K562 (cell line): Measurements from ENCODE around the gene SS18L1. TPM values are rescaled to one million over a fixed set of nuclear protein-coding genes. Genes with fewer than 3 reads are reported as not detected.
A peak's percentile ranks its signal among the peaks of the same experiment; 100 is the strongest.

Source experiments
- BDP1 ChIP-seq: IDR thresholded peaks from 3 replicates; pipeline ENCODE4 v1.6.1; 2011; ENCODE audit not compliant: insufficient read length, insufficient read depth
- E2F6 ChIP-seq, 2 experiments: IDR thresholded peaks; 2 replicates each; pipeline ENCODE4 v1.6.1; 2011; ENCODE audit warnings: borderline replicate concordance in 1 of 2, control low read depth in 1 of 2, low read depth in 1 of 2, low read length in 1 of 2, mild to moderate bottlenecking in 1 of 2, mixed read lengths in 1 of 2, moderate library complexity in 1 of 2; ENCODE audit not compliant: insufficient read depth in 1 of 2, insufficient read length in 1 of 2, poor library complexity in 1 of 2, severe bottlenecking in 1 of 2; ENCODE audit errors: extremely low read depth in 1 of 2
- HINFP ChIP-seq: fragments of 450-650 bp; conservative IDR thresholded peaks from 2 replicates; pipeline ENCODE4 v1.6.1; 2016; ENCODE audit warnings: missing genetic modification characterization, low read depth, mild to moderate bottlenecking, control low read depth, missing compliant biosample characterization
- KDM5B ChIP-seq: fragments of 200-600 bp; sonication (generic); IDR thresholded peaks from 2 replicates; pipeline ENCODE4 v1.6.1; 2012; ENCODE audit warnings: low read depth, mild to moderate bottlenecking, moderate library complexity, low read length, control low read depth, inconsistent platforms; ENCODE audit not compliant: insufficient replicate concordance
- POLR2AphosphoS5 ChIP-seq: IDR thresholded peaks from 2 replicates; pipeline ENCODE4 v1.6.1; 2011; ENCODE audit warnings: mild to moderate bottlenecking, low read depth, low read length, moderate library complexity; ENCODE audit not compliant: control insufficient read depth, insufficient read depth
- SLC30A9 ChIP-seq: fragments of 250-450 bp; sonication (Bioruptor Pico); IDR thresholded peaks from 2 replicates; pipeline ENCODE4 v1.8.0; 2022; ENCODE audit warnings: mild to moderate bottlenecking, moderate library complexity
- ZNF165 ChIP-seq: fragments of 250-450 bp; sonication (Bioruptor Pico); IDR thresholded peaks from 2 replicates; pipeline ENCODE4 v1.4.0; 2020; ENCODE audit warnings: borderline replicate concordance
- ZNF3 ChIP-seq: fragments of 250-450 bp; sonication (Bioruptor Pico); IDR thresholded peaks from 2 replicates; pipeline ENCODE4 v1.5.0; 2021; ENCODE audit warnings: mild to moderate bottlenecking, moderate library complexity
- ZNF655 ChIP-seq: fragments of 250-450 bp; sonication (Bioruptor Pico); IDR thresholded peaks from 2 replicates; pipeline ENCODE4 v1.5.0; 2021
- ZNF695 ChIP-seq: fragments of 450-650 bp; formaldehyde crosslinking; IDR thresholded peaks from 2 replicates; pipeline ENCODE4 v1.4.0; 2020; ENCODE audit warnings: mild to moderate bottlenecking, moderate library complexity
- polyA plus RNA-seq, 8 experiments: library from polyadenylated mRNA; depleted of rRNA in 4 of 8; stranded (reverse) in 5 of 8; unstranded in 3 of 8; fragments of >200 nt; fragmentation: Nextera tagmentation in 2 of 8; fragmentation: Illumina TruSeq in 1 of 8; extraction: Ambion mirVana in 2 of 8; extraction: Trizol in 1 of 8; gene quantifications; 2 replicates each; pipeline versions ENCODE4 v1.2.1 to v1.2.3, GENCODE V29; 2011 to 2014; ENCODE audit warnings: inconsistent platforms in 1 of 8, missing spikeins in 1 of 8
- total RNA-seq, 7 experiments: library from RNA; depleted of rRNA in 6 of 7; stranded (reverse); fragments of >200 nt in 6 of 7; fragmentation: Illumina TruSeq in 2 of 7; extraction: Trizol in 2 of 7; gene quantifications; 2 replicates each; pipeline versions ENCODE4 v1.2.1 to v1.2.3, GENCODE V29; 2011 to 2021; ENCODE audit warnings: low replicate concordance in 1 of 7
- TF ChIP-seq, protein P1 (sequence below): fragments of 250-450 bp; sonication (Bioruptor Pico); IDR thresholded peaks from 2 replicates; pipeline ENCODE4 v1.4.0; 2020; ENCODE audit warnings: mild to moderate bottlenecking, moderate library complexity
- TF ChIP-seq, protein P2 (sequence below): fragments of 250-450 bp; sonication (Bioruptor Pico); IDR thresholded peaks from 2 replicates; pipeline ENCODE4 v1.8.0; 2022; ENCODE audit warnings: moderate library complexity, mild to moderate bottlenecking, inconsistent platforms

The SS18L1 gene
- total and polyA plus RNA-seq, 9 of the 15 experiments (the other 6 are each of a cell fraction or from before 2014, with no cell fraction given) = 2.7 to 28.3 (median 15.1) TPM

DNA sequence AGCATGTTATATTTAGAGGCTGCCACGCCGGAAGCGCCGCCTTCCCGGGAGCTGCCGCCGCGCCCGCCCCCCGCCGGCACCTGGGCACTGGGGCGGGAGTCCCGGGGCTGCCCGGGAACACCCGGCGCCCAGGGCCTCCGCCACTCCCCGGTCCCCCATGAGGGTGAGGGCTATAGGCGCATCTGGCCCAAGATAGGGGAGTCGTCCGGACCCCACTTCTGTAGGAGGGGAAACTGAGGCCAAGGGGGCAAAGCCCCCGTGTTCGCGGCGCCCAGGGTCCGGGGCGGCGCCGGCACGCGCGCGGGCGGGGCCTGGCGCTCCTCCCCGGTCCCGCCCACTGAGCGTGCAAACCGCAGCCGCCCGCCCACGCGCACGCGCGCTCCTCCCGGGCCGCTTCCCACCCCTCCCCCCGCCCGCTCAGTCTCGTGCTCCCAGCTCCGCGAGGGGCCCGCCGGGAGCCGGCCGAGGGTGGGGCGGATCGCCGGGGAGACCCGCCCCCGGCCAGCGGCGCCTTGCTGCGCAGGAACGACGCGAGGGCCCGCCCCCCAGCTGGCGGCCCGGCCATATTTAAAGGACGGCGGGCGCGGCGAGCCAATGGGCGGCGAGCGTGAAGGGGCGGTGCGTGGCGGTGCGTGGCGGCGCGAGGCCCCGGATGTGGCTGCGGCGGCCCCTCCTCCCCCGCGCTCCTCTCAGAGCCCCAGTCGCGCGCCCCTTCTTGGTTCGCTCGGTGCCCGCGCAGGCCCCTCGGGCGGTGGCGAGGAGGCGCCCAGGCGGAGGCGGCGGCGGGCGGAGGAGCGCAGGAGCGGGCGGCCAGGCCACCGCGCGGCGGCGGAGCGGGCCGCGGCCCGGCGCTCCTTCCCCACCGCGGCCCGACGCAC, 21.6 kb upstream of the SS18L1 start, which contains the start of gene LSM14B (continued):
- TF ChIP-seq POLR2AphosphoS5 = peak; percentile 36; the same call in 1 of the 2 replicates
- TF ChIP-seq, protein P1, sequence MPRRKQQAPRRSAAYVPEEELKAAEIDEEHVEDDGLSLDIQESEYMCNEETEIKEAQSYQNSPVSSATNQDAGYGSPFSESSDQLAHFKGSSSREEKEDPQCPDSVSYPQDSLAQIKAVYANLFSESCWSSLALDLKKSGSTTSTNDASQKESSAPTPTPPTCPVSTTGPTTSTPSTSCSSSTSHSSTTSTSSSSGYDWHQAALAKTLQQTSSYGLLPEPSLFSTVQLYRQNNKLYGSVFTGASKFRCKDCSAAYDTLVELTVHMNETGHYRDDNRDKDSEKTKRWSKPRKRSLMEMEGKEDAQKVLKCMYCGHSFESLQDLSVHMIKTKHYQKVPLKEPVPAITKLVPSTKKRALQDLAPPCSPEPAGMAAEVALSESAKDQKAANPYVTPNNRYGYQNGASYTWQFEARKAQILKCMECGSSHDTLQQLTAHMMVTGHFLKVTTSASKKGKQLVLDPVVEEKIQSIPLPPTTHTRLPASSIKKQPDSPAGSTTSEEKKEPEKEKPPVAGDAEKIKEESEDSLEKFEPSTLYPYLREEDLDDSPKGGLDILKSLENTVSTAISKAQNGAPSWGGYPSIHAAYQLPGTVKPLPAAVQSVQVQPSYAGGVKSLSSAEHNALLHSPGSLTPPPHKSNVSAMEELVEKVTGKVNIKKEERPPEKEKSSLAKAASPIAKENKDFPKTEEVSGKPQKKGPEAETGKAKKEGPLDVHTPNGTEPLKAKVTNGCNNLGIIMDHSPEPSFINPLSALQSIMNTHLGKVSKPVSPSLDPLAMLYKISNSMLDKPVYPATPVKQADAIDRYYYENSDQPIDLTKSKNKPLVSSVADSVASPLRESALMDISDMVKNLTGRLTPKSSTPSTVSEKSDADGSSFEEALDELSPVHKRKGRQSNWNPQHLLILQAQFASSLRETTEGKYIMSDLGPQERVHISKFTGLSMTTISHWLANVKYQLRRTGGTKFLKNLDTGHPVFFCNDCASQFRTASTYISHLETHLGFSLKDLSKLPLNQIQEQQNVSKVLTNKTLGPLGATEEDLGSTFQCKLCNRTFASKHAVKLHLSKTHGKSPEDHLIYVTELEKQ = no peak
- TF ChIP-seq, protein P2, sequence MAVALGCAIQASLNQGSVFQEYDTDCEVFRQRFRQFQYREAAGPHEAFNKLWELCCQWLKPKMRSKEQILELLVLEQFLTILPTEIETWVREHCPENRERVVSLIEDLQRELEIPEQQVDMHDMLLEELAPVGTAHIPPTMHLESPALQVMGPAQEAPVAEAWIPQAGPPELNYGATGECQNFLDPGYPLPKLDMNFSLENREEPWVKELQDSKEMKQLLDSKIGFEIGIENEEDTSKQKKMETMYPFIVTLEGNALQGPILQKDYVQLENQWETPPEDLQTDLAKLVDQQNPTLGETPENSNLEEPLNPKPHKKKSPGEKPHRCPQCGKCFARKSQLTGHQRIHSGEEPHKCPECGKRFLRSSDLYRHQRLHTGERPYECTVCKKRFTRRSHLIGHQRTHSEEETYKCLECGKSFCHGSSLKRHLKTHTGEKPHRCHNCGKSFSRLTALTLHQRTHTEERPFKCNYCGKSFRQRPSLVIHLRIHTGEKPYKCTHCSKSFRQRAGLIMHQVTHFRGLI (CRISPR knock-in tag) = no peak
- no peak for TF ChIP-seq HINFP (tag)
- TF ChIP-seq SLC30A9 (CRISPR knock-in tag) = no peak
- TF ChIP-seq ZNF655 = no peak
- TF ChIP-seq E2F6 (IDR thresholded peaks at IDR 0.05; ENCODE audit: borderline replicate concordance in 1 of 2, extremely low read depth in 1 of 2, insufficient read depth in 1 of 2, insufficient read length in 1 of 2, low read depth in 1 of 2, low read length in 1 of 2, poor library complexity in 1 of 2, severe bottlenecking in 1 of 2) = peak; percentile 60 to 90
- TF ChIP-seq BDP1 = no peak
- TF ChIP-seq KDM5B = peak; percentile 44
- no peak for TF ChIP-seq ZNF165 (CRISPR knock-in tag)
- no peak for TF ChIP-seq ZNF695
- TF ChIP-seq ZNF3 (CRISPR knock-in tag) = no peak
